ENCODE data around the gene CDKN2B-AS1. TPM values are rescaled to one million over a fixed set of nuclear protein-coding genes. Genes with fewer than 3 reads are reported as not detected.

CDKN2B-AS1 gene
- total and polyA plus RNA-seq, 2 of the 13 experiments (the other 11 are each of a cell fraction or from before 2014, with no cell fraction given) = 0.64 to 2.3 TPM

DNA sequence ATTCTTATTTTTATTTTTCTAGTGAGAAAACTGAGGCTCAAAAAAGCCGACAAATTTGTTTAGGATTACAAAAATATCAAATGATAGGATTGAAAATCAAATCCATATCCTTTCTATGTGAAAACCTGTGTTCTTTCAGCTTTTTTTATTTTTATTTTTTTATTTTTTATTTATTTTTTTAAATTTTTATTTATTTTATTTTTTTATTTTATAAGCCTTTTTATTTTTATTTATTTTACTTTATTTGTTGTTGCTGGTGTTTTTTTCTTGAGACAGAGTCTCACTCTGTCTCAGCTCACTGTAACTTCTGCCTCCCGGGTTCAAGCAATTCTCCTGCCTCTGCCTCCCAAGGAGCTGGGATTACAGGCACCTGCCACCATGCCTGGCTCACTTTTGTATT lies 59.9 kb downstream of the CDKN2B-AS1 start (continued):
- TF ChIP-seq, protein P1, sequence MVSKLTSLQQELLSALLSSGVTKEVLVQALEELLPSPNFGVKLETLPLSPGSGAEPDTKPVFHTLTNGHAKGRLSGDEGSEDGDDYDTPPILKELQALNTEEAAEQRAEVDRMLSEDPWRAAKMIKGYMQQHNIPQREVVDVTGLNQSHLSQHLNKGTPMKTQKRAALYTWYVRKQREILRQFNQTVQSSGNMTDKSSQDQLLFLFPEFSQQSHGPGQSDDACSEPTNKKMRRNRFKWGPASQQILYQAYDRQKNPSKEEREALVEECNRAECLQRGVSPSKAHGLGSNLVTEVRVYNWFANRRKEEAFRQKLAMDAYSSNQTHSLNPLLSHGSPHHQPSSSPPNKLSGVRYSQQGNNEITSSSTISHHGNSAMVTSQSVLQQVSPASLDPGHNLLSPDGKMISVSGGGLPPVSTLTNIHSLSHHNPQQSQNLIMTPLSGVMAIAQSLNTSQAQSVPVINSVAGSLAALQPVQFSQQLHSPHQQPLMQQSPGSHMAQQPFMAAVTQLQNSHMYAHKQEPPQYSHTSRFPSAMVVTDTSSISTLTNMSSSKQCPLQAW (CRISPR knock-in tag; IDR thresholded peaks at IDR 0.05) = no peak
- TF ChIP-seq ZNF598 (CRISPR knock-in tag; IDR thresholded peaks at IDR 0.05; ENCODE audit: borderline replicate concordance) = no peak
- no peak for TF ChIP-seq MAFK (conservative IDR thresholded peaks at IDR 0.05 in 1 of 2, IDR thresholded peaks at IDR 0.05 in 1 of 2; ENCODE audit: low read length in 2 of 2)
- TF ChIP-seq ZNF614 (CRISPR knock-in tag; IDR thresholded peaks at IDR 0.05; ENCODE audit: borderline replicate concordance) = no peak
- TF ChIP-seq ZSCAN29 (CRISPR knock-in tag; conservative IDR thresholded peaks at IDR 0.05) = no peak
- no peak for TF ChIP-seq HNRNPUL1 (IDR thresholded peaks at IDR 0.05; ENCODE audit: low read depth, low read length)
- no peak for TF ChIP-seq CHCHD3 (CRISPR knock-in tag; IDR thresholded peaks at IDR 0.05)

DNA sequence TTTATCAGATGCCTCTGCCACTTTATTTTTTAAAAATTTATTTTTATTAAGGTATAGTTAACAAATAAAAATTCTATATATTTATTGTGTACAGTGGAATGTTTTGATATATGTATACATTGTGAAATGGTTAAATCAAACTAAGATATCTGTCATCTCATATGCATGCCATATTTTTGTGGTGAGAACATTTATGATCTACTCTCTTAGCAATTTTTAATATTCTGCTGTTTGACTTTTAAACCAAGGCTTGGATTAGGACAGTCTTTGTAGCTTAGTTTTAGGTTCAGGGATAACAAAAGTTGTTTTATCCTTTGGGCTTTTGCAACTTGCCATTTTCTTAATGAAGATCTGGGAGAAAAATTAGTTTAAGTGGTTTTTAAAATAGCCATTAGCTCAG lies 60.5 kb downstream of the CDKN2B-AS1 start:
- H3K4me2 ChIP-seq (ENCODE audit: low read depth, low read length) = no peak overlapping the region
- intact Hi-C loops (cut with micrococcal nuclease; ENCODE audit: unreplicated experiment) (no loop called here), in situ Hi-C loops (cut with HindIII; ENCODE audit: extremely low pct_ligation_motif_present, low pct_unique_long_range_greater_than_20kb) (no loop called here)
- no peaks in the 10 kb centered on the region for H3K4me1 ChIP-seq (ENCODE audit: insufficient read depth, low read length)
- no peaks in the 10 kb centered on the region for H3K9me3 ChIP-seq (ENCODE audit: low read length)
- H3K27ac ChIP-seq (ENCODE audit: extremely low read length, insufficient read depth, low read length) = no peak overlapping the region
- H3K9ac ChIP-seq (ENCODE audit: insufficient read depth, low read depth, low read length) = no peak overlapping the region
- CTCF ChIA-PET (ENCODE audit: low intra/inter-chr PET ratio, low total read pairs) = no interaction called here
- no peak overlapping the region for H3K4me3 ChIP-seq (replicated peaks in 1 of 3; ENCODE audit: insufficient read depth in 1 of 3, low read depth in 2 of 3, low read length in 3 of 3)
- TF ChIP-seq, protein P2, sequence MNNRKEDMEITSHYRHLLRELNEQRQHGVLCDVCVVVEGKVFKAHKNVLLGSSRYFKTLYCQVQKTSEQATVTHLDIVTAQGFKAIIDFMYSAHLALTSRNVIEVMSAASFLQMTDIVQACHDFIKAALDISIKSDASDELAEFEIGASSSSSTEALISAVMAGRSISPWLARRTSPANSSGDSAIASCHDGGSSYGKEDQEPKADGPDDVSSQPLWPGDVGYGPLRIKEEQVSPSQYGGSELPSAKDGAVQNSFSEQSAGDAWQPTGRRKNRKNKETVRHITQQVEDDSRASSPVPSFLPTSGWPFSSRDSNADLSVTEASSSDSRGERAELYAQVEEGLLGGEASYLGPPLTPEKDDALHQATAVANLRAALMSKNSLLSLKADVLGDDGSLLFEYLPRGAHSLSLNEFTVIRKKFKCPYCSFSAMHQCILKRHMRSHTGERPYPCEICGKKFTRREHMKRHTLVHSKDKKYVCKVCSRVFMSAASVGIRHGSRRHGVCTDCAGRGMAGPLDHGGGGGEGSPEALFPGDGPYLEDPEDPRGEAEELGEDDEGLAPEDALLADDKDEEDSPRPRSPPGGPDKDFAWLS (CRISPR knock-in tag; IDR thresholded peaks at IDR 0.05; ENCODE audit: borderline replicate concordance) = no peak
- BruUV-seq (replicated peaks) = no TSS peak
- DNase-seq (ENCODE audit: low spot score) (no peak), FAIRE-seq (no peak), ATAC-seq (no peak)
- H3K36me3 ChIP-seq (replicated peaks in 1 of 2; ENCODE audit: control insufficient read depth in 1 of 2, insufficient read depth in 2 of 2, low read length in 2 of 2) = no peaks in the 10 kb centered on the region
- no peaks in the 10 kb centered on the region for H4K20me1 ChIP-seq (ENCODE audit: insufficient read depth, low read length)
- H2AFZ ChIP-seq (ENCODE audit: low read length) = no peak overlapping the region
- POLR2A ChIA-PET = no interaction called here
- H3K27me3 ChIP-seq (ENCODE audit: control insufficient read depth in 1 of 2, insufficient read depth in 2 of 2, low read length in 2 of 2) = no peaks in the 10 kb centered on the region; a peak in 1 of 5 replicates
- H3K79me2 ChIP-seq (ENCODE audit: insufficient read depth, low read length) = no peaks in the 10 kb centered on the region

All from HepG2 (cell line).